ENCODE results near the gene TAF4B. TPM values are rescaled to one million over a fixed set of nuclear protein-coding genes. Genes with fewer than 3 reads are reported as not detected.

TAF4B gene
- total RNA-seq, 1 experiment from 2014 or later = 15.2 TPM

GRCh38 chr18:26425148-26425531 lies 198.9 kb downstream of the TAF4B start (continued):
- TF ChIP-seq ARID4B (CRISPR knock-in tag; IDR thresholded peaks at IDR 0.05; ENCODE audit: borderline replicate concordance) = no peak
- TF ChIP-seq ZNF232 (CRISPR knock-in tag; IDR thresholded peaks at IDR 0.05) = no peak
- no peak for TF ChIP-seq SOX15 (CRISPR knock-in tag; IDR thresholded peaks at IDR 0.05)
- TF ChIP-seq ZNF138 (CRISPR knock-in tag; conservative IDR thresholded peaks at IDR 0.05) = no peak
- TF ChIP-seq MXD4 (CRISPR knock-in tag; IDR thresholded peaks at IDR 0.05; ENCODE audit: borderline replicate concordance) = no peak

DNA sequence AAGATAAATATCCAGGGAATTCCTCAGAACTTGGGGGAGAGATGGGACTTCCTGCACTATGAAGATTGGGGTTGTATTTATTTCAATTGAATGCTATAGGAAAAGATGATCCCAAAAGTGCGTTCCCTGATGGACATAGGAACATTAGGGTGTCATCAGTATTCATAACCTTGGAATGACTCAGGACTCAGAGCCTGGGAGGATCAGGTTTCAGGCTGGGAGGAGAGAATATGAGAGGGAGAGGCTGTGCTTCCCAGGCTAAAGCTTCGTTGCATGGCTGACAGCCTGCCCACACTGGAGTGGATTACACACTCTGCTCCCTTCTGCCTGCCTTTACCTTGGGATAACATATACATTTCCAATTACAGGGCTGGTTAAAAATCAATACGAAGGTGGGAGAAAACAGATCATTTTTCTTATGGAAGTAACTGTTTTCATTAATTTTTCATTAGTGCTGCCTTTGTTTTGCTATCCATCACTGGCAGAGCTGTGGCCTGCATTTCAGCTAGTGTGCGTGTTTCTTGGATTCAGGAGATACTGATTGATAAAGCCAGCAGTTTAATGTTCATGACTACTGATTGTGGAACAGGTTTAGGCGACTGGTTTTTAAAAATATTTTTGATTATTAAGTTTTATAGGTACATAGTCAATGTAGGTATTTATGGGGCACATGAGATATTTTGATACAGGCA lies 203.4 kb downstream of the TAF4B start:
- ATAC-seq = peak; percentile 90
- TF ChIP-seq, protein P1, sequence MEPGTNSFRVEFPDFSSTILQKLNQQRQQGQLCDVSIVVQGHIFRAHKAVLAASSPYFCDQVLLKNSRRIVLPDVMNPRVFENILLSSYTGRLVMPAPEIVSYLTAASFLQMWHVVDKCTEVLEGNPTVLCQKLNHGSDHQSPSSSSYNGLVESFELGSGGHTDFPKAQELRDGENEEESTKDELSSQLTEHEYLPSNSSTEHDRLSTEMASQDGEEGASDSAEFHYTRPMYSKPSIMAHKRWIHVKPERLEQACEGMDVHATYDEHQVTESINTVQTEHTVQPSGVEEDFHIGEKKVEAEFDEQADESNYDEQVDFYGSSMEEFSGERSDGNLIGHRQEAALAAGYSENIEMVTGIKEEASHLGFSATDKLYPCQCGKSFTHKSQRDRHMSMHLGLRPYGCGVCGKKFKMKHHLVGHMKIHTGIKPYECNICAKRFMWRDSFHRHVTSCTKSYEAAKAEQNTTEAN (CRISPR knock-in tag; IDR thresholded peaks at IDR 0.05) = no peak
- TF ChIP-seq ATF2 (CRISPR knock-in tag; IDR thresholded peaks at IDR 0.05; ENCODE audit: borderline replicate concordance, low read depth) (no peak), TP53 (CRISPR knock-in tag; IDR thresholded peaks at IDR 0.05) (no peak), ARID4B (CRISPR knock-in tag; IDR thresholded peaks at IDR 0.05; ENCODE audit: borderline replicate concordance) (no peak), GTF2I (CRISPR knock-in tag; conservative IDR thresholded peaks at IDR 0.05) (no peak)
- TF ChIP-seq, protein P2, sequence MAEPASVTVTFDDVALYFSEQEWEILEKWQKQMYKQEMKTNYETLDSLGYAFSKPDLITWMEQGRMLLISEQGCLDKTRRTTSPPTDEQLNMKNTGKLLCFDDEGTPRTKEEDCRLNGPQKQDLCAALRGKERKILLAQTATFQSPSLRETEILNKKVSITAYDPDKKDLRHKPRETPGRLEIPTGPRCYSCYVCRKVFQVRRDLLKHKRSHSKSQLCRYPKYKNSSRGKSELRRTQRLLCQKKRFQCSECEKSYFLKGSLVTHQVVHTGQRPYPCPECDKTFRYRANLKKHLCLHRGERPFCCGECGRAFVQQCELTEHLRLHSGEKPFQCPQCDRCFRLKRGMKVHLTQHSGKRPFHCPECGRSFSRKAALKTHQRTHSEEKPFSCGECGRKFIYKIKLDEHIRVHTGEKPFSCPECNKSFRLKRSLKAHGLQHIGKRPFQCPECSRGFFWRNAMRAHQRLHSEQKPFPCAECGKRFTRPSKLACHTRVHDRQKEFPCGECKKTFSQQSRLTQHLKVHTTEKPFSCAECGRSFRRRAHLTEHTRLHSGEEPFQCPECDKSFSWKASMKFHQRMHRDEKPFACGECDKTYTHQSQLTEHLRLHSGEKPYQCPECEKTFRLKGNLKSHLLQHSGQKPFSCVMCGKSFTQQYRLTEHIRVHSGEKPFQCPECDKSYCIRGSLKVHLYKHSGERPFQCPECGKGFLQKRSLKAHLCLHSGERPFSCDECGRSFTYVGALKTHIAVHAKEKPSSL (CRISPR knock-in tag; conservative IDR thresholded peaks at IDR 0.05) = no peak

More for the DNA sequence above, 203.4 kb downstream of the TAF4B start:
- Mint-ChIP-seq H3K4me3 (no peak overlapping the region), H3K27ac (no peak overlapping the region), H3K27me3 (ENCODE audit: low read depth) (no peaks in the 10 kb centered on the region), H3K36me3 (no peaks in the 10 kb centered on the region), H3K4me1 (peaks cover 12% of the 10 kb centered on the region), H3K9me3 (no peaks in the 10 kb centered on the region)
- CTCF ChIA-PET = interaction anchor here (0.6 to 1.5 kb wide), 6 partner anchors 19 to 191 kb away, joined by 3 to 5 read pairs (median 3); no protein-coding TSS in a partner anchor
- POLR2A ChIA-PET = no interaction called here
- DNase-seq (ENCODE audit: low spot score) = no peak

All from WTC11 (cell line).